Keratinocyte (primary cell): ENCODE data around the gene NLGN2. TPM values are rescaled to one million over a fixed set of nuclear protein-coding genes. Genes with fewer than 3 reads are reported as not detected.

Experiments used
- DNase-seq: peaks from one replicate; pipeline ENCODE4 v3.0.0-alpha.2; 2011; ENCODE audit warnings: low read depth, missing footprints, low spot score
- FAIRE-seq: peaks from 2 replicates; lab custom pipeline; 2011; peaks lifted over from hg19 to GRCh38; lab: Jason Lieb, UNC
- H2AFZ ChIP-seq: 2 replicates; pipeline ENCODE4 v1.6.0; 2012; ENCODE audit warnings: low read length, control low read depth, inconsistent platforms; ENCODE audit not compliant: control insufficient read depth
- H3K27ac ChIP-seq: 2 replicates; pipeline ENCODE4 v1.5.1; 2011; ENCODE audit warnings: low read length; ENCODE audit not compliant: control insufficient read depth, insufficient read depth
- H3K27me3 ChIP-seq: 3 replicates; pipeline ENCODE4 v1.6.0; 2011; ENCODE audit warnings: low read length; ENCODE audit not compliant: control insufficient read depth, insufficient read depth; ENCODE audit errors: extremely low read depth
- H3K36me3 ChIP-seq, 2 experiments: 2 replicates in 1 of 2; 3 replicates in 1 of 2; pipeline ENCODE4 v1.5.1; 2011; ENCODE audit warnings: low read length in 2 of 2, mild to moderate bottlenecking in 1 of 2; ENCODE audit not compliant: control insufficient read depth in 2 of 2, insufficient read depth in 2 of 2; ENCODE audit errors: extremely low read depth in 1 of 2
- H3K4me1 ChIP-seq: 3 replicates; pipeline ENCODE4 v1.5.1; 2011; ENCODE audit warnings: low read length; ENCODE audit not compliant: control insufficient read depth, insufficient read depth; ENCODE audit errors: extremely low read depth
- H3K4me2 ChIP-seq: 3 replicates; pipeline ENCODE4 v1.6.0; 2011; ENCODE audit warnings: low read depth, low read length; ENCODE audit not compliant: control insufficient read depth, insufficient read depth; ENCODE audit errors: extremely low read depth
- H3K4me3 ChIP-seq, 3 experiments: fragments of 200-600 bp in 1 of 3; sonication (generic) in 1 of 3; 2 replicates in 2 of 3; 3 replicates in 1 of 3; pipeline ENCODE4 v1.5.1; 2011 to 2016; ENCODE audit warnings: low read length in 3 of 3, mild to moderate bottlenecking in 3 of 3, control low read depth in 2 of 3, inconsistent platforms in 1 of 3, low read depth in 1 of 3, mixed read lengths in 1 of 3, mixed run types in 1 of 3, moderate library complexity in 1 of 3; ENCODE audit not compliant: control insufficient read depth in 2 of 3, insufficient read depth in 2 of 3; ENCODE audit errors: extremely low read depth in 1 of 3
- H3K79me2 ChIP-seq: 2 replicates; pipeline ENCODE4 v1.6.0; 2012; ENCODE audit warnings: low read length; ENCODE audit not compliant: control insufficient read depth, insufficient read depth
- H3K9ac ChIP-seq: 3 replicates; pipeline ENCODE4 v1.6.0; 2011; ENCODE audit warnings: low read length; ENCODE audit not compliant: control insufficient read depth, insufficient read depth; ENCODE audit errors: extremely low read depth
- H3K9me1 ChIP-seq: 3 replicates; pipeline ENCODE4 v1.6.0; 2011; ENCODE audit warnings: low read length; ENCODE audit not compliant: control insufficient read depth, insufficient read depth; ENCODE audit errors: extremely low read depth
- H3K9me3 ChIP-seq: 2 replicates; pipeline ENCODE4 v1.5.1; 2012; ENCODE audit warnings: low read depth, low read length; ENCODE audit not compliant: control insufficient read depth
- H4K20me1 ChIP-seq: 3 replicates; pipeline ENCODE4 v1.6.0; 2011; ENCODE audit warnings: low read length; ENCODE audit not compliant: control insufficient read depth, insufficient read depth; ENCODE audit errors: extremely low read depth
- CTCF ChIP-seq, 3 experiments: IDR thresholded peaks in 1 of 3; conservative IDR thresholded peaks in 1 of 3; optimal IDR thresholded peaks in 1 of 3; 2 replicates in 2 of 3; 3 replicates in 1 of 3; pipeline versions ENCODE3 to v1.5.1; 2011; ENCODE audit warnings: low read length in 3 of 3, mild to moderate bottlenecking in 3 of 3, moderate library complexity in 2 of 3, control low read depth in 1 of 3, inconsistent platforms in 1 of 3; ENCODE audit not compliant: insufficient read depth in 2 of 3; ENCODE audit errors: extremely low read depth in 1 of 3
- EZH2 ChIP-seq: IDR thresholded peaks from one replicate; pipeline ENCODE4 v1.6.1; 2012; ENCODE audit warnings: inconsistent platforms, mild to moderate bottlenecking, low read length, moderate library complexity
- dilution Hi-C: fragments of 300-500 bp; cut with MboI; formaldehyde crosslinking; loops from one replicate; pipeline ENCODE4 v1.7.0; 2020; ENCODE audit warnings: low sequenced_read_pairs; ENCODE audit not compliant: extremely low pct_ligation_motif_present
- polyA plus RNA-seq, 5 experiments: library from polyadenylated mRNA; depleted of rRNA in 3 of 5; stranded (reverse) in 3 of 5; stranded (forward) in 1 of 5; unstranded in 1 of 5; fragments of >200 nt; gene quantifications; 1 replicate in 1 of 5; 2 replicates in 3 of 5; 3 replicates in 1 of 5; pipeline versions ENCODE4 v1.2.1 to v1.2.3, GENCODE V29; 2011 to 2012; ENCODE audit warnings: missing spikeins in 2 of 5, low read depth in 1 of 5, low replicate concordance in 1 of 5

NLGN2 gene
- polyA plus RNA-seq, 1 donor (not counting 4 experiments of a cell fraction or from before 2014, with no cell fraction given) = 2.5 TPM

DNA sequence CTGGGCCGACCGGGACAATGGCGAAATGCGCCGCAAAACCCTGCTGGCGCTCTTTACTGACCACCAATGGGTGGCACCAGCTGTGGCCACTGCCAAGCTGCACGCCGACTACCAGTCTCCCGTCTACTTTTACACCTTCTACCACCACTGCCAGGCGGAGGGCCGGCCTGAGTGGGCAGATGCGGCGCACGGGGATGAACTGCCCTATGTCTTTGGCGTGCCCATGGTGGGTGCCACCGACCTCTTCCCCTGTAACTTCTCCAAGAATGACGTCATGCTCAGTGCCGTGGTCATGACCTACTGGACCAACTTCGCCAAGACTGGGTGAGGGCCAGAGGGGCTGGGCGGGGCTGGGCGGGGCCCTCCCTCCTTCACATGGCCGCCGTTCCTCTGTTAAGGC is 8.1 kb downstream of the NLGN2 start:
- dilution Hi-C loops = no loop called here
- no peak for DNase-seq
- no peak for FAIRE-seq

DNA sequence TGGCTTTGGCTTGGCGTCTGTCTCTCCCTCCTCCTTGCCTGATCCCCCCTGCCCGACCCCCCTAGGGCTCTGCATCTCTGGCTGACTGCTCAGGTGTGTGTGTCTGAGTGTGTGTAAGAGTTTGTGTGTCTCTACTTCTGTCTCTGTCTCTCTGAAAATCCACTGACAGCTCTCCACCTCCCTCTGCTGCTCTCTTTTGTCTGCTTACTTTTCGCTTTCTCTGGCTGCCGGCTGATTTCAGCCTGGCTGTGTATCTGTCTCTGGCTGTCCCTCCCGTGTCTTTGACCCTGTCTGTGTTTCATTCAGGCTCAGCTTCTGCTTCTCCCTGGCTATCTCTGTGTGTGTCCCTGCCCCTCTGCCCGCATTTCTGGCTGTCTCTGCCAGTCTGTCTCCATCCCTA is 8.7 kb downstream of the NLGN2 start:
- H3K36me3 ChIP-seq = peaks cover 0 to 4% of the 10 kb centered on the region in 2 experiments
- no peak overlapping the region for H2AFZ ChIP-seq
- no peak overlapping the region for H3K4me3 ChIP-seq
- no peak overlapping the region for H3K9ac ChIP-seq
- TF ChIP-seq CTCF (optimal IDR thresholded peaks at IDR 0.05 in 1 of 3, IDR thresholded peaks at IDR 0.05 in 1 of 3, conservative IDR thresholded peaks at IDR 0.05 in 1 of 3; ENCODE audit: extremely low read depth in 1 of 3, insufficient read depth in 2 of 3, low read length in 3 of 3) (peak in 2 of 3 experiments; percentile 15 to 22), EZH2 (no peak)
- H3K79me2 ChIP-seq = no peaks in the 10 kb centered on the region
- no peak overlapping the region for H3K27ac ChIP-seq
- no peaks in the 10 kb centered on the region for H3K27me3 ChIP-seq
- no peaks in the 10 kb centered on the region for H4K20me1 ChIP-seq
- H3K4me1 ChIP-seq = peaks cover 8% of the 10 kb centered on the region
- DNase-seq (no peak), FAIRE-seq (no peak)
- dilution Hi-C loops = no loop called here
- H3K4me2 ChIP-seq = no peak overlapping the region
- H3K9me3 ChIP-seq = no peaks in the 10 kb centered on the region
- no peaks in the 10 kb centered on the region for H3K9me1 ChIP-seq

More for the DNA sequence above, 8.1 kb downstream of the NLGN2 start:
- Histone ChIP-seq H3K4me2 (no peak overlapping the region), H3K9ac (no peak overlapping the region), H3K79me2 (no peaks in the 10 kb centered on the region), H3K9me3 (no peaks in the 10 kb centered on the region), H3K9me1 (no peaks in the 10 kb centered on the region), H3K36me3 (peaks cover 0 to 4% of the 10 kb centered on the region in 2 experiments), H3K27me3 (no peaks in the 10 kb centered on the region), H3K4me1 (peaks cover 8% of the 10 kb centered on the region), H3K4me3 (no peak overlapping the region), H4K20me1 (no peaks in the 10 kb centered on the region), H2AFZ (no peak overlapping the region), H3K27ac (no peak overlapping the region)
- no peak for TF ChIP-seq EZH2
- TF ChIP-seq CTCF (optimal IDR thresholded peaks at IDR 0.05 in 1 of 3, IDR thresholded peaks at IDR 0.05 in 1 of 3, conservative IDR thresholded peaks at IDR 0.05 in 1 of 3; ENCODE audit: extremely low read depth in 1 of 3, insufficient read depth in 2 of 3, low read length in 3 of 3) = no peak
